ENCODE data around the gene MREG.

- no peak for TF ChIP-seq ZEB2 (IDR thresholded peaks at IDR 0.05)
- TF ChIP-seq FOXJ3 (CRISPR knock-in tag; IDR thresholded peaks at IDR 0.05), result no peak
- TF ChIP-seq CTCF (IDR thresholded peaks at IDR 0.05 in 2 of 3, conservative IDR thresholded peaks at IDR 0.05 in 1 of 3; ENCODE audit: insufficient read depth in 2 of 3, low read depth in 1 of 3, low read length in 3 of 3), result no peak
- no peak for TF ChIP-seq FOXA1 (IDR thresholded peaks at IDR 0.05; ENCODE audit: borderline replicate concordance)
- TF ChIP-seq SIN3A (IDR thresholded peaks at IDR 0.05; ENCODE audit: borderline replicate concordance in 2 of 2, control insufficient read depth in 1 of 2, low read depth in 2 of 2, low read length in 2 of 2), result no peak
- no peak for TF ChIP-seq ZNF217 (CRISPR knock-in tag; IDR thresholded peaks at IDR 0.05)
These were observed 46.0 kb upstream of the MREG start for GRCh38 chr2:216059233-216059834.

Measured in K562 (cell line).